H1 (cell line): ENCODE results near the gene ST3GAL2. TPM values are rescaled to one million over a fixed set of nuclear protein-coding genes. Genes with fewer than 3 reads are reported as not detected.

ENCODE experiments used
- CEBPB ChIP-seq: IDR thresholded peaks from 2 replicates; pipeline ENCODE4 v1.6.1; 2012; ENCODE audit warnings: low read depth, low read length
- CHD7 ChIP-seq: fragments of 300-600 bp; sonication (generic); IDR thresholded peaks from 2 replicates; pipeline ENCODE4 v1.7.1; 2012; ENCODE audit warnings: low read length, moderate library complexity, mild to moderate bottlenecking, inconsistent platforms; ENCODE audit not compliant: insufficient replicate concordance
- TAF7 ChIP-seq: optimal IDR thresholded peaks from 2 replicates; pipeline ENCODE3; 2011; ENCODE audit warnings: low read depth, mild to moderate bottlenecking, inconsistent platforms, low read length, moderate library complexity, borderline replicate concordance
- TBP ChIP-seq: IDR thresholded peaks from 2 replicates; pipeline ENCODE4 v1.6.1; 2011; ENCODE audit warnings: low read depth, low read length, improper control_type of control experiment
- polyA plus RNA-seq, 7 experiments: library from polyadenylated mRNA; depleted of rRNA in 3 of 7; stranded (reverse) in 5 of 7; unstranded in 2 of 7; fragments of >200 nt in 5 of 7; fragments of 200-250 nt in 2 of 7; gene quantifications; 1 replicate in 5 of 7; 2 replicates in 1 of 7; 4 replicates in 1 of 7; pipeline versions ENCODE4 v1.2.1 to v1.2.3, GENCODE V29; 2011 to 2013; ENCODE audit warnings: missing spikeins in 2 of 7, mixed read lengths in 2 of 7
- total RNA-seq: library from RNA; stranded (reverse); fragmentation: NEBNext Ultra II Directional; extraction: Animal tissue kit (Norgen Biotek cat#: 25700); gene quantifications from 2 replicates; pipeline ENCODE4 v1.2.1, GENCODE V29; 2021

Gene ST3GAL2
- total and polyA plus RNA-seq, 2 of the 8 experiments (the other 6 are each of a cell fraction or from before 2014, with no cell fraction given), result 14.4 to 39.7 TPM

DNA sequence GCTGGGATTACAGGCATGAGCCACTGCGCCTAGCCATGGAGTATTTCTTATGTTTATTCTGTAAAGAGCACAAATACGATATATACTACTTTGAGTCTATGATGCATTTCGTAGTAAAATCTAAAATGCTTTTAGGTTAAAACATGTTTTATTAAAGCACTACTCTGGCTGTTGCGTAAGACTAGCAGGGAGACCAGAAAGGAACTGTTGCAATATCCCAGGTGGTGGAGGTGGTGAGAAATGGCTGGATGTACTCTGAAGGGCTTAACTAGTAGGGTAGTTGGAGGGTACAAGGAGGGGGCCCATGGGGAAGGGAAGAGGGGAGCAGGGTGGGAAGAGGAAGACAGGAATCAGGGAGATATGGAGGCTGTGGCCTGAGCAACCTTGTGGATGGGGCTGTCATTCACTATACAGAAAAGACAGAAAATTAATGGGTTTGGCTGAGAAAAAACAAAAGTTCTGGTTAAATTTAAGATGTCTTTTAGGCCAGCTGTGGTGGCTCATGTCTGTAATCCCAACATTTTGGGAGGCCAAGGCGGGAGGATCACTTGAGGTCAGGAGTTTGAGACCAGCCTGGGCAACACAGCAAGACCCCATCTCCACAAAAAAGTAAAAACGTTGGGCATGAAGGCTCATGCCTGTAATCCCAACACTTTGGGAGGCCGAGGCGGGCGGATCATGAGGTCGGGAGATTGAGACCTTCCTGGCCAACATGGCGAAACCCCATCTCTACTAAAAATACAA, 35.8 kb downstream of the ST3GAL2 start (continued):
- no peak for TF ChIP-seq CHD7
- TF ChIP-seq CEBPB, result peak; percentile 34; the same call in 1 of the 2 replicates
- TF ChIP-seq TAF7, result no peak
- no peak for TF ChIP-seq TBP
